Measurements from ENCODE around the gene LILRA6. TPM values are rescaled to one million over a fixed set of nuclear protein-coding genes. Genes with fewer than 3 reads are reported as not detected.
"Not testable (repeated sequence)": the region's sequence is repeated elsewhere in the genome, so short reads cannot be mapped to it uniquely, and the experiment has no call there.

Gene LILRA6
- polyA plus RNA-seq, 3 donors: 65.7 to 150 (median 143) TPM

- Histone ChIP-seq H3K4me2 (replicated peaks; ENCODE audit: extremely low read depth, low read length, poor library complexity, severe bottlenecking) (peak within 1 kb of the TSS; percentile 86), H3K36me3 (replicated peaks in 1 of 2; ENCODE audit: control insufficient read depth in 1 of 2, insufficient read depth in 2 of 2, low read length in 2 of 2) (peaks cover 35 to 39% of the 10 kb centered on the region in 2 donors), H2AFZ (ENCODE audit: insufficient read depth, low read depth, low read length, poor library complexity, severe bottlenecking) (peak within 1 kb of the TSS; percentile 37), H3K4me3 (replicated peaks in 1 of 3; ENCODE audit: low read depth in 2 of 3, low read length in 3 of 3) (peak within 1 kb of the TSS; percentile 57 to 90 (median 72)), H3K9me3 (replicated peaks in 1 of 2; ENCODE audit: control insufficient read depth in 1 of 2, insufficient read depth in 1 of 2, low read length in 2 of 2) (no peaks in the 10 kb centered on the region), H3K79me2 (ENCODE audit: insufficient read depth, low read length) (peaks cover 42% of the 10 kb centered on the region), H3K27ac (ENCODE audit: low read depth in 1 of 2, low read length in 2 of 2) (peak within 1 kb of the TSS; percentile 79 to 94), H4K20me1 (ENCODE audit: insufficient read depth, low read length) (peaks cover 39% of the 10 kb centered on the region), H3K27me3 (ENCODE audit: control insufficient read depth in 2 of 2, insufficient read depth in 2 of 2, low read length in 2 of 2) (no peaks in the 10 kb centered on the region), H3K9ac (ENCODE audit: insufficient read depth, low read length, poor library complexity, severe bottlenecking) (peak within 1 kb of the TSS; percentile 78), H3K4me1 (ENCODE audit: control insufficient read depth in 1 of 2, insufficient read depth in 2 of 2, low read length in 2 of 2) (peaks cover 79 to 91% of the 10 kb centered on the region in 2 donors)
- Mint-ChIP-seq H3K9me3 (peaks cover 0 to 3% (median 0%) of the 10 kb centered on the region in 7 donors), H3K27ac (peak within 1 kb of the TSS; percentile 95 to 100 (median 99)), H3K4me1 (peaks cover 89% of the 10 kb centered on the region), H3K4me3 (peak within 1 kb of the TSS; percentile 99), H3K36me3 (peaks cover 37 to 42% of the 10 kb centered on the region in 2 donors), H3K27me3 (ENCODE audit: low read depth in 3 of 3) (peaks cover 0 to 2% (median 1%) of the 10 kb centered on the region in 3 donors)
- intact Hi-C loops (cut with micrococcal nuclease): loop anchor here (2.0 to 10.0 kb wide), 3 partner anchors 14 to 54 kb away; partner anchors contain the start of gene LILRA4 (in 1 of the 2)
- 67% methylated on average over 6 of the region's 12 CpGs for WGBS (ENCODE audit: insufficient coverage)
- no peak for TF ChIP-seq CTCF (IDR thresholded peaks at IDR 0.05)
- peak; percentile 51 to 79 (median 73) for DNase-seq
Measured at GRCh38 chr19:54281007-54281728, 38.6 kb upstream of the LILRA6 start, which contains the start of gene LILRB2. LILRB2 (minus strand) TSS chr19:54281110; CDS start chr19:54280496, 614 bp downstream.

DNA sequence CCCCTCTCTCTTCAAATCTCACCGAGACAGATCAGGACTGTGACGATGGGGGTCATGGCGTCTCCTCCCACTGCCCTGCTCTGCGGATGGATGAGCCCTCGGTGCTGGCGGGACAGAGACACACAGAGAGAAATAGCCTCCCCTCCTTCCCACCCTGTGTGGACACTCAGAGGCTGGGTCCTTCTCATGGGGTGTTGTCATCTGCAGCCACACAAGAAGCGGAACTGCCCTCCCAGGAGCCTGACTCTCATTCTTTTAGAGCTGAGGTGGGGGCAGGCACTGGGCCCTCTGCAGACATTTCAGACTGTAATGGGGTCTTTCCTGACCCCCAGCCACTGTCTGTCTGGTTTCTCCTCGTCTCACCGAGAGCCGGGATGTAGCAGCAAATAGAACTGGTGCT lies 37.9 kb upstream of the LILRA6 start:
- peaks cover 46% of the 10 kb centered on the region for H4K20me1 ChIP-seq (ENCODE audit: insufficient read depth, low read length)
- H3K79me2 ChIP-seq (ENCODE audit: insufficient read depth, low read length): peaks cover 46% of the 10 kb centered on the region
- intact Hi-C loops (cut with micrococcal nuclease): loop anchor here (2.0 to 10.0 kb wide), 3 partner anchors 14 to 54 kb away; partner anchors contain the start of gene LILRA4 (in 1 of the 2)
- H3K36me3 ChIP-seq (replicated peaks in 1 of 2; ENCODE audit: control insufficient read depth in 1 of 2, insufficient read depth in 2 of 2, low read length in 2 of 2): peaks cover 42 to 46% of the 10 kb centered on the region in 2 donors
- Mint-ChIP-seq H3K36me3 (peaks cover 44 to 50% of the 10 kb centered on the region in 2 donors), H3K4me1 (peaks cover 89% of the 10 kb centered on the region), H3K27ac (peak overlapping the region; percentile 95 to 100 (median 99)), H3K4me3 (peak overlapping the region; percentile 99)
- not testable (repeated sequence) for H3K27me3 ChIP-seq (ENCODE audit: control insufficient read depth in 2 of 2, insufficient read depth in 2 of 2, low read length in 2 of 2); H3K9me3 ChIP-seq (replicated peaks in 1 of 2; ENCODE audit: control insufficient read depth in 1 of 2, insufficient read depth in 1 of 2, low read length in 2 of 2); H3K9me3 Mint-ChIP-seq; H3K27me3 Mint-ChIP-seq (ENCODE audit: low read depth in 3 of 3)
- peak; percentile 72 to 80 (median 79) for DNase-seq
- peak overlapping the region; percentile 37 for H2AFZ ChIP-seq (ENCODE audit: insufficient read depth, low read depth, low read length, poor library complexity, severe bottlenecking)
- H3K27ac ChIP-seq (ENCODE audit: low read depth in 1 of 2, low read length in 2 of 2): peak overlapping the region; percentile 79 to 94
- H3K4me3 ChIP-seq (replicated peaks in 1 of 3; ENCODE audit: low read depth in 2 of 3, low read length in 3 of 3): peak overlapping the region; percentile 57 to 90 (median 72)
- peak overlapping the region; percentile 86 for H3K4me2 ChIP-seq (replicated peaks; ENCODE audit: extremely low read depth, low read length, poor library complexity, severe bottlenecking)
- WGBS (ENCODE audit: insufficient coverage): 4% methylated on average over 10 of the region's 10 CpGs
- H3K4me1 ChIP-seq (ENCODE audit: control insufficient read depth in 1 of 2, insufficient read depth in 2 of 2, low read length in 2 of 2): peaks cover 79 to 91% of the 10 kb centered on the region in 2 donors
- H3K9ac ChIP-seq (ENCODE audit: insufficient read depth, low read length, poor library complexity, severe bottlenecking): peak overlapping the region; percentile 78

- H3K27me3 Mint-ChIP-seq (ENCODE audit: low read depth in 3 of 3); H3K27me3 ChIP-seq (ENCODE audit: control insufficient read depth in 2 of 2, insufficient read depth in 2 of 2, low read length in 2 of 2); H2AFZ ChIP-seq (ENCODE audit: insufficient read depth, low read depth, low read length, poor library complexity, severe bottlenecking); H3K9me3 Mint-ChIP-seq; H3K9me3 ChIP-seq (replicated peaks in 1 of 2; ENCODE audit: control insufficient read depth in 1 of 2, insufficient read depth in 1 of 2, low read length in 2 of 2); DNase-seq: not testable (repeated sequence)
- Histone ChIP-seq H4K20me1 (ENCODE audit: insufficient read depth, low read length) (peaks cover 49% of the 10 kb centered on the region), H3K36me3 (replicated peaks in 1 of 2; ENCODE audit: control insufficient read depth in 1 of 2, insufficient read depth in 2 of 2, low read length in 2 of 2) (peaks cover 47 to 50% of the 10 kb centered on the region in 2 donors), H3K4me1 (ENCODE audit: control insufficient read depth in 1 of 2, insufficient read depth in 2 of 2, low read length in 2 of 2) (peaks cover 77 to 91% of the 10 kb centered on the region in 2 donors), H3K4me2 (replicated peaks; ENCODE audit: extremely low read depth, low read length, poor library complexity, severe bottlenecking) (peak overlapping the region; percentile 86), H3K27ac (ENCODE audit: low read depth in 1 of 2, low read length in 2 of 2) (peak overlapping the region; percentile 79 to 94), H3K9ac (ENCODE audit: insufficient read depth, low read length, poor library complexity, severe bottlenecking) (peak overlapping the region; percentile 78), H3K4me3 (replicated peaks in 1 of 3; ENCODE audit: low read depth in 2 of 3, low read length in 3 of 3) (peak overlapping the region; percentile 57 to 90 (median 72)), H3K79me2 (ENCODE audit: insufficient read depth, low read length) (peaks cover 46% of the 10 kb centered on the region)
- intact Hi-C loops (cut with micrococcal nuclease): loop anchor here (2.0 to 10.0 kb wide), 3 partner anchors 13 to 55 kb away; partner anchors contain the start of gene LILRA4 (in 1 of the 2)
- H3K36me3 Mint-ChIP-seq: peaks cover 48 to 54% of the 10 kb centered on the region in 2 donors
- peak overlapping the region; percentile 99 for H3K4me3 Mint-ChIP-seq
- peak overlapping the region; percentile 95 to 100 (median 99) for H3K27ac Mint-ChIP-seq
- WGBS (ENCODE audit: insufficient coverage): 80% methylated on average over 1 of the region's 4 CpGs
- peaks cover 91% of the 10 kb centered on the region for H3K4me1 Mint-ChIP-seq
Measured at GRCh38 chr19:54280025-54280424, 37.4 kb upstream of the LILRA6 start.
